GM18505 (cell line): Measurements from ENCODE around the gene KCNK16.

Source experiments
- ATAC-seq: cut with Tn5 transposase; IDR thresholded peaks from one replicate; pipeline ENCODE4 v1.9.1; 2021; ENCODE audit not compliant: unreplicated experiment
- POLR2A ChIP-seq: IDR thresholded peaks from 4 replicates; pipeline ENCODE4 v1.6.1; 2011; ENCODE audit warnings: borderline replicate concordance; ENCODE audit not compliant: insufficient read depth, insufficient read length; ENCODE audit errors: extremely low read depth

The KCNK16 gene

GRCh38 chr6:39335780-39336545 lies 13.5 kb upstream of the KCNK16 start:
- ATAC-seq = no peak
- no peak for TF ChIP-seq POLR2A

GRCh38 chr6:39333644-39334438 lies 11.3 kb upstream of the KCNK16 start:
- no peak for ATAC-seq
- TF ChIP-seq POLR2A = no peak

GRCh38 chr6:39330476-39330875 lies 8.0 kb upstream of the KCNK16 start:
- no peak for TF ChIP-seq POLR2A
- peak; percentile 14 for ATAC-seq

- ATAC-seq = peak; percentile 82
- TF ChIP-seq POLR2A = no peak
Observed at GRCh38 chr6:39330057-39330456, 7.6 kb upstream of the KCNK16 start.

- TF ChIP-seq POLR2A = no peak
- no peak for ATAC-seq
Observed at GRCh38 chr6:39328066-39328465, 5.6 kb upstream of the KCNK16 start.

GRCh38 chr6:39327507-39327906 lies 5.0 kb upstream of the KCNK16 start:
- TF ChIP-seq POLR2A = no peak
- ATAC-seq = no peak

- no peak for TF ChIP-seq POLR2A
- ATAC-seq = no peak
Observed at GRCh38 chr6:39321761-39322160, 741 bp downstream of the KCNK16 start.

GRCh38 chr6:39320363-39320984 lies 2.0 kb downstream of the KCNK16 start:
- ATAC-seq = no peak
- no peak for TF ChIP-seq POLR2A

GRCh38 chr6:39319621-39320362 lies 2.7 kb downstream of the KCNK16 start:
- no peak for ATAC-seq
- TF ChIP-seq POLR2A = no peak

- TF ChIP-seq POLR2A = no peak
- no peak for ATAC-seq
Observed at GRCh38 chr6:39317256-39317655, 5.2 kb downstream of the KCNK16 start.

- TF ChIP-seq POLR2A = no peak
- ATAC-seq = no peak
Observed at GRCh38 chr6:39314273-39314795, 8.2 kb downstream of the KCNK16 start, which contains the start of gene KCNK17. Gene KCNK17, minus strand, starts transcription at chr6:39314419. Its CDS starts 99 bp downstream, at chr6:39314320.

- ATAC-seq = no peak
- TF ChIP-seq POLR2A = no peak
Observed at GRCh38 chr6:39313526-39314272, 8.8 kb downstream of the KCNK16 start.
